OCI-M2 (cell line): ENCODE results near the gene NEU1.
"Not testable (repeated sequence)": the region's sequence is repeated elsewhere in the genome, so short reads cannot be mapped to it uniquely, and the experiment has no call there.

ENCODE experiments used
- DNase-seq: peaks from one replicate; lab custom pipeline; 2025; ENCODE audit not compliant: unreplicated experiment; lab: John Stamatoyannopoulos, UW

NEU1 gene

DNA sequence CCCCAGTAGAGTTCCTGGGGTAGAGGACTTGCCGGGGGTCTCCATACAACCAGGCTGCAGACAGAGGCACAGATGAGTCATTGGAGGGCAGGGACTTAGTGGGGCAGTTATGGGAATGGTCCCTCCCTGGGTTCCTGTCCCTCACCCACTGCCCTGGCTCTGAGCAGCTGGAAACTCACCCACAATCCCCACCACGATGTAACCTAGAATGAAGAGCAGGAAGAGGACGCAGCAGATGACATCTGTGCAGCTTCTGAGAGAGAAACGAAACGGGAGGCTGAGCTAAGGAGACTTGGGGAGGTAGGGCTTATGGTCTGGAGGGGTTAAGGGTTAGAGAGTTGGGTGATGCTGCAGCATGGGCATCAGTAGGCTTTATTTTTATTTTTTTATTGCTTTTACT is 13.3 kb upstream of the NEU1 start:
- DNase-seq = no peak

DNA sequence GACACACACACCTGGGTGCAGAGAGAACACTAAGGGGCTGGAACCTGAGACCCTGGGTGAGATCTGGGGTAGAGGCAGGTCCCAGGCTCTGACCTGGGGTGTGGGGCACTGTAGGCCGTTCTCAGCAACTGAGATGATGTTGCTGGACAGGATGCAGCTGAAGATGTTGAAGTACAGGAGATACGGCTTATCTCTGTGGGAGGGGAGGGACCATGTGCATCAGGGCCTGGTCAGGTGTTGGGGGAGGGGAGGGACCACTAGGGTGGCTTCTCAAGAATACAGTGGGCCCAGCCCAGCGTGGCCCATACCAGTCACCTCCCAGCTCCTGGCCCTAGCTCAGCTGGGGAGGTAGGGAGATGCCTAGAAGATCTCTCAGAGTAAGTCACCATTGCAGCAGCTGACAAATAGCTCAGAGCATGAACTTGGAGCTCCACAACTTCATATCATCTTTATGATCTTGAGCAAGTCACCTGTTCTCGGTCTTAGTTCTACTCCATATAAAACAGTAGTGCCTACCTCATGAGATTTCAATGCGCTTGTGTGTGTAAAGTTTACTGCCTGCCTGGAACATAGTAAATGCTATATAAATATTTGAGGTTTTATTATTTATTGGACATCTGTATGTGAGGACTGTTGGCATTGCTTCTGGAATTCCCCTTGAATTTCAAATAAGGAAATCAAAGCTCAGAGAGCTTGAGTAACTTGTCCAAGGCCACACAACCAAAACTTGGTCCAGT is 12.4 kb upstream of the NEU1 start:
- DNase-seq = no peak

DNA sequence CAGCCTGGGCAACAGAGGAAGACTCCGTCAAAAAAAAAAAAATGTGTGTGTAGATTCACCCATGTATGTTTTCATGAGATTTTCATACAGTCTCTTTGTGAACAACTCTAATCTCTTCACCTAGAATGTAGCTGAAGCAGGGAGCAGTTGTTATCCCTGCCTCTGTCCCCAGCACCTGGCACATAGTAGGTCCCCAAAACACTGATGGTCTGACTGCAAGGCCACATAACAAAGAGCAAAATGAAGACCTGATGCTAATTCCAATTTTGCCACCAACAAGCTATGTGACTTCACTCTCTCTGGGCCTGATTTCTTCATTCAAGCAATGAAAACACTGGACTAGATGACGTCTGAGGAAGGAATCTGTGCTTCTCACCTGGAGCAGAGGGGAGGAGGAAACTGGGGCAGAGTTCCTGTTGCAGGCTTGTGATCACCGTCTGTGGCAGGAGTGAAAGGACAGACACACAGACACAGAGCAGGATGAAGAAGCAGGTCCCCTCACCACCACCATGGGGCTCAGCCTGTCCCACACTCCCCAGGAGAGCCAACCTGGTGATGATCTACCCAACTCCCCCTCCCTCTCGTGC is 11.6 kb upstream of the NEU1 start:
- no peak for DNase-seq

DNA sequence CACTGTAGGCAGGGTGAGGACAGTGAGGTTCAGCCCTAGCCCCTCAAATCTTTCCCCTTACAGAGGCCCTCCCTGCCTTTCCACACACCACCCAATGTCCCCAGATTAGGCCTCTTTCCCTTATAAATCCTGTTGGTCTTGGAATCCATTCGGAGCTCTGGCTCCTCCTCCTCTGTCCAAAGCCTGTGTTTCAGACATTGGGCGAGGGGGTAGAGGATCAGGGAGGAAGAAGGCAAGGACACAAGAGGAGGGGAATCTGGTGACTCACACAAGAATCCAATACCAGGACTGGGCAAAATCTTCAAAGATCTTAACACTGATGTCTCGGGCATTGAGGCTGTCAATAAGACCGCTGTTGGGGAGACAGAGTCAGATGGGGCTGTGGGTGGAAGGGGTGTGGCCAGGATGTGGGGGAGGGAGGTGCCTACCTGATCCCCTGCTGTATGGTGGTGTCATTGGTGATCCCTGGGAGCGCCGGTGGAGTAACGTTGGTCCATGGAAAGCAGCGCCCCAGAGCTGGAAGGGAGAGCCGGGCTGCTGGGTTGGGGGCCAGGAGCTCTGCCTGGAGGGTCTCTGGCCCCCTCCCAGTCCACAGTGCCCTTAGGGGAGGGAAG is 8.5 kb upstream of the NEU1 start:
- DNase-seq = no peak

DNA sequence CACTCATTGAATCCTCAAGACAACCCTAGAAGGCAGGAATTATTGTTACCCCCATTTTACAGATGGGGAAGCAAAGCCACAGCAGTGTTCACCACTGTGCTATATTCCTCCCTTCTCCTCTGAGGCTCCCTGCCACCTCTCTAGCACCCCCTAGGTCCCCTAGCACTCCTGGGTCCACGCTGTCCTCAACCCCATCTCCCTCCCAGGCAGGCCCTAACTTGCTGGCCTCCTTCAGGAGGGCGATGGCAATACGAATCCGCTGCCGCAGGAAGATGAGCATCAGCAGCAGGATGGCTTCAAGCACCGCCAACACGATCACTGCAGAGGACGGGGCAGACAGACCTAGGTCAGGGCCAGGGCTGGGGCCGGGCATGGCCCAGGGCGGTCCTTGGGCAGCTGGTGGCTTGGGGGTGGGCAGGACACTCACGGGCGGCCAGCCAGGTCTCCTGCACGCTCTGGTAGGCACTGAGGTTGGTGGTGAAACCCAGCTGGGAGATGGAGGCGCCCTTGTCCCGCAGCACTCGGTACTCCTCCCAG is 7.8 kb upstream of the NEU1 start:
- no peak for DNase-seq

DNA sequence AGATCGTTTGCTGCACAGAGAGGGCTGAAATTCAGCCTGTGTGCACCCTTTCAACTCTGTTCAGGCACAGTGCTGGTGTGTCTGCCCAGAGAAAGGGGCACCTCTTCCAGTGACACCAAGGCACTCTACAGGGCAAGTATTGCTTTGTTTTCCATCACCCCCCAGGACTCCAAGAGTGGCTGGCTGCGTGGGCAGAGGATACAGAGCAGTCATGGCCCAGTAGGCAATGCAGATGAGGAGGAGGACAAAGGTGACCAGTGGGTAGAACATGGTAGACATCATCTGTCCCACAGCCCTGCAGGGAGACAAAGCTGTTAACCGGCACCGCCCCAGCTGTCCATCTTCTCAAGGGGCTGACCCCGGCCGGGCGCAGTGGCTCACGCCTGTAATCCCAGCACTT is 6.7 kb upstream of the NEU1 start:
- DNase-seq = no peak

DNA sequence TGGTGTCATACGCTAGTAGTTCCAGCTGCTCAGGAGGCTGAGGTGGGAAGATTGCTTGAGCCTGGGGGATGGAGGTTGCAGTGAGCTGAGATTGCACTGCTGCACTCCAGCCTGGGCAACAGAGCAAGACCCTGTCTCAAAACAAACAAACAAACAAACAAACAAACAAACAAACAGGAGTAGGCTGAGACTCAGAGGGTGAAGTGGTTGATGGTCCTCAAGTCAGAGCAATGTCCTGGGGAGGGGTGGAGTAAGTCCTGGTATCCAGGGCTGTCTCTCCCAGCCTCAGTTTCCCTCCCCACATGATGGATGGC is 6.0 kb upstream of the NEU1 start:
- not testable (repeated sequence) for DNase-seq

DNA sequence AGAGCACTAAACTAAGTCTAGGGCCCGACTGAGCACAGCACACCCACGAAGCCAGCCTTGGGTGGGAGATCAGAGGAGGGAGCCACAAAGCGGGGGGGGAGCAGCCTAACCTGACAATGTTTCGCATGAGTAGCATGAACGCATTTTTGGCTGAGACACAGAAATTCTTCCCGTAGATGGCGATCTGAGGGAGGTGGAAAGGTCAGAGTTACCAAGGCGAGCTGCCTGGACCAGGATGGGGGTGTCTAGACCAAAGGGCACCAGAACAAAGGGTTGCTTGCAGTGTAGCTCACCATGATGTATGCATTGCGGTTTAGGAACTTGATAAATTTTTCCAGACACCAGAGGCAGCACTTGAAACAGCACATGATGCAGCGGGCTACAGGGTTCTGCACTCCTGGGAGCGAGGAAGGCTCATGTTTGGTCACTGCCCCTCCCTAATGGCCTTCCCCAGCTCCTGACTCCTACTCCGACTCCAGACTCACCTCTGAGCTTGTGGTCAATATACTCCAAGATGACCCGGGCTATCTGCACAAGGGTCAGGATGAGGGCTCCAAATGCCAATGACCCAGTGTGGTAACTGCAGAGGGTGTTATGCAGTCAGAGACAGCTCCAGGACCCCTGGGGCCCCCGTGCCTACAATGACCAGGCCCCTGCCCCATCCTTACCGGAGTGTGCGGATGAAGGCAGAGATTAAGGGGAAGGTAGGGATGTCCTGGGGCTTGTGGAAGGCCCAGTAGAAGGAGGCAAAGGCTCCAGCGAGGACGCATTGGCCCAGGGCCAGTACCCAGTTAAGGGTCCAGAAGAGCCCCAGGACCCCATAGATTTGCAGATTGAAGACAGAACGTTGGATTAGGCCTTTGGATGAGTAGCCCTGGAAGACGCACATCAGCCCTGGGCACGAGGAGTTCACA is 2.8 kb upstream of the NEU1 start:
- DNase-seq = no peak

DNA sequence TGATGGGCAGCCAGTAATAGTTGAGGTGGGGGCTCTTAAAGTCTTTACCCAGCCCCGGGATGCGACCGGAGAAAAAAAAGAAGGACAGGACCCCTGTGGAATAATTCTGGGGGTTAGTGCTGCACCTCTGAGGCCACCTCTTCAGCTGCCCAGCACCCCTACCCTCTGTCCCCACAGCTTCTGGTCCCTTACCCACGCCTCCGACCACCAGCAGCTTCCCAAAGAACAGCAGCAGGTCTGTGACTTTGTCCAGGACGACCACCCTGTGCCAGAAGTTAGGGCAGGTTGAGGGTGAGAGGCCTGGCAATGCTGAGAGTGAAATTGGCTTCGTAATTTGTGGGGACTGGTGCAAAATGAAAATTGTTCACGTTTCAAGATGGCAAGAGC is 2.2 kb upstream of the NEU1 start:
- DNase-seq = no peak

DNA sequence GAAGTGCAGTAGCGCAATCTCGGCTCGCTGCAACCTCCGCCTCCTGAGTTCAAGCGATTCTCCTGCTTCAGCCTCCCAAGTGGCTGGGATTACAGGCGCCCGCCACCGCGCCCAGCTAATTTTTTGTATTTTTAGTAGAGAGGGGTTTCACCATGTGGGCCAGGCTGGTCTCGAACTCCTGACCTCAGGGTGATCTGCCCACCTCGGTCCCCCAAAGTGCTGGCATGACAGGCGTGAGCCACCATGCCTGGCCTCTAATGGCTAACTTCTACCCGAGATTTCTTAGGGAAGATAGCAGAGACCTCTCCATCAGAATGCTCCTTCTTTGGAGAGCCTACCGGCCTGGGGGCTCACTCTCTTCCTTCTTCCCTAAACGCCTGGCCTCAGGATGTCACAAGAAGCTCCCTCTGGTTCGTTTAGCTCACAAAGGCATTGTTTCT is 1.5 kb upstream of the NEU1 start:
- not testable (repeated sequence) for DNase-seq

DNA sequence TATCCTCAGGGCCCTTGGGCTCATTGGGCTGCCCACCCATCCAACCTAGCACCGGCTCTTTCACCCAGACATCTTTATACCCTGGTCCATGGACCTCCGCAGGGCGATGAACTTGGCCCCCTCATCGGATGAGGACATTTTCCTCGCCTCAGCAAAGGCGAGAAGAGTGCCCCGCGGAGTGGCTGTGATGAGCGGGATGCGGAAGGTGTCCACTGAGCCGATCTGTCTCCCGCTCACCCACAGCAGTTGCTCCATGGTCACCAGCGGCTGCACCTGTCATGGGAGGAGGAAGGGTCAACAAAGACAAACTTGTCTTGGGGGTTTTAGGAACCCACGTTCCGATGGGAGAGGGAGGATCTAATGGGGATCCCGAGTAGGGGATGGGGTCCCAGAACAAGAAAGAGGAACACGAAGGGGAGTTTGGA is 690 bp downstream of the NEU1 start:
- DNase-seq = no peak

DNA sequence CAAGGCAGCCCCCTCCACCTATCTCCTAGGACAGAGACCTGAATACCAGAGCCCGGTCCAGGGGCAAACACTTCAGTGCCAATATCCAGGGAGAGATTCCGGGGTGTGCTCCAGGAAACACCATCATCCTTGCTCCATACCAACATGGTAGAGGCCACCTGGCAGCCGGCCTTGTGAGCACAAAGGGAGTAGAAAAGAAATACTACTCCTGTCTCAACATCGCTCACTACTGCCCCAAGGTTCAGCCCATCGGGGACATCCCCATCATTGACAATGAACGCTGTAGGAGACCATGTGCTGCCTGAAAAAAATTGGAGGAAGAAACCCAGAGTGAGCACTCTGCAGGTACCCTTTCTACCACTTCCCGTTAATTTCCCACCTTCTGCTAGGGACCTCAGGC is 1.5 kb downstream of the NEU1 start:
- no peak for DNase-seq

DNA sequence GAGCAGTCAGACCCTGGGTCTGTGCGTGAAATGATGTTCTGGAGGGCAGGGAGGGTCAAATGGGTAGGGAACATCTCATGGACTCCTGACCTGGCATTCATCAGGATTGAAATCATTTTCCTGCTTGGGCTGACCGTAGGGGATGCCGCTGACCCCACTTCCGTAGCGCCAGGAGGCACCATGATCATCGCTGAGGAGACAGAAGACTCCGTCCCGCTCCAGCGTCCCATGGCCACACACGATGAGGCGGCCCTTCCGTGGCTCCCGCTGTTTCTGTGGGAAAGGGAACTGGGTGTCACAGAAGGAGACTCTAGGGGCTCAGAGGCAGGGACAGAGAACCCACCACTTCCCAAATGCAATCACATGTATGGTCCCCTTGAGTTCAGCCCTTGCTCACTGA is 2.3 kb downstream of the NEU1 start:
- DNase-seq = no peak

DNA sequence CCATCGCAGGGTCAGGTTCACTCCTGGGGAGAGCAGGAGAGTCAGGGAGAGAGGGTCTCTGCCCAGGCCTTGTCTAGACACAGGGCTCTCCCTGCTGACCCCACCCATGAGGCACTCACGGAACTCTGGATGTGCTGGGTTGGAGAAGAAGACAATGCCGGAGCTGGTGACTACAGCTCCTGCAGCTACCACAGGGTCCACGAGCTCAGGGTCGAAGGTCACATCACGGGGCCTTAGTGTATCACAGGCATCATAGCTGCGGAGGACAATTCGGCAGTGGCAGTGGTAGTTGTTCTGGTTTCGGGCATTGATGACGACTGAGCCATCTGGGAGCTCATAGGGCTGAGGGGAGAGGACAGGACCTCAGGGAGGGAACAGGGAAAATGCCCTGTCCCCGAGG is 2.7 kb downstream of the NEU1 start:
- DNase-seq = no peak

DNA sequence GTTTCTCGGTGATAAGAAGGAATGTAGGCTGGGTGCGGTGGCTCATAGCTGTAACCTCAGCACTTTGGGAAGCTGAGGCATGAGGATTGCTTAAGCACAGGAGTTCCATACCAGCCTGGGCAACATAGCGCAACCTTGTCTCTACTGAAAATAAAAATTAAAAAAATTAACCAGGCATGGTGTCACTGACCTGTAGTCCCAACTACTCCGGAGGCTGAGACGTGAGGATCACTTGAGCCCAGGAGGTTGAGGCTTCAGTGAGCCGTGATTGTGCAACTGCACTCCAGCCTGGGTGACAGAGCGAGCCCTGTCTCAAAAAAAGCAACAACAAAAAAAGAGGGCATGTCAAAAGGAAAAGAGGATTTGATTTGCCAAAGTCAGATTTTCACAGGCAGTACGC is 3.9 kb downstream of the NEU1 start:
- DNase-seq = no peak

DNA sequence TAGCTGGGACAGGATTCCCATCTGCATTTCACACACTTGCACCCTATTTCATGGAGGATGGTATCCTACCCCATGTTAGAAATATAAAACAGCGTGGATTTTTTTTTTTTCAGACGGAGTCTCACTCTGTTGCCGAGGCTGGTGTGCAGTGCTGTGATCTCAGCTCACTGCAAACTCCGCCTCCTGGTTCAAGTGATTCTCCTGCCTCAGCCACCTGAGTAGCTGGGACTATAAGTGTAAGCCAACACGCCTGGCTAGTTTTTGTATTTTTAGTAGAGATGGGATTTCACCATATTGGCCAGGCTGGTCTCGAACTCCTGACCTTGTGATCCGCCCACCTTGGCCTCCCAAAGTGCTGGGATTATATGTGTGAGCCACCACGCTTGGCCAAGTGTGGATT is 4.8 kb downstream of the NEU1 start:
- DNase-seq = not testable (repeated sequence)

DNA sequence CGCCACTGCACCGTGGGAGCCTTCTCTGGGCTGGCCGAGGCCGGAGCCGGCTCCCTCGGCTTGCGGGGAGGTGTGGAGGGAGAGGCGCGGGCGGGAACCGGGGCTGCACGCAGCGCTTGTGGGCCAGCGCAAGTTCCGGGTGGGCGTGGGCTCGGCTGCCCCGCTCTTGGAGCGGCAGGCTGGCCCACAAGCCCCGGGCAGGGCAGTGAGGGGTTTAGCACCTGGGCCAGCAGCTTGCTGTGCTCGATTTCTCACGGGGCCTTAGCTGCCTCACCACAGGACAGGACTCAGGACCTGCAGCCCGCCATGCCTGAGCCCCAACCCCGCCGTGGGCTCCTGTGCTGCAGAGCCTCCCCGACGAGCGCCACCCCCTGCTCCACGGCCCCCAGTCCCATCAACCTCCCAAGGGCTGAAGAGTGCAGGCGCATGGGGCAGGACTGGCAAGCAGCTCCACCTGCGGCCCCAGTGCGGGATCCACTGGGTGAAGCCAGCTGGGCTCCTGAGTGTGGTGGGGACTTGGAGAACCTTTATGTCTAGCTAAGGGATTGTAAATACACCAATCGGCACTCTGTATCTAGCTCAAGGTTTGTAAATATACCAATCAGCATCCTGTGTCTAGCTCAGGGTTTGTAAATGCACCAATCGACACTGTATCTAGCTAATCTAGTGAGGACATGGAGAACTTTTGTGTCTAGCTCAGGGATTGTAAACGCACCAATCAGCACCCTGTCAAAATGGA is 10.5 kb downstream of the NEU1 start:
- DNase-seq = not testable (repeated sequence)

DNA sequence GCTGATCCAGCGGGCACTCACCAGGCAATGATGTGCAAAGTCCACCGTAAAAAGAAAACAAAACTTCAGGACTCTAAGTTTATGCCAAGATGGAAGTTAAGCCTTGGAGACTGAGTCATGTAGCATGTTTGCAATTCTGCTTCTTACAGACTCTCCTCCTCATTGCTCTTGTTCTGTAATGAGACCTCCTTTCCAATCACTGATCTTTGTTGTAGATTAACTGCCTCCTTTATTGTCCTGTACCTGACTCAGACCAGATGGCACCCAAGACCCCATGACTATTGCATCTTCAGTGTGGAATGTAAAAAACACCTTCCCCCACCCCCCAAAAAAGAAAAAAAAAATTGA is 11.2 kb downstream of the NEU1 start:
- no peak for DNase-seq

DNA sequence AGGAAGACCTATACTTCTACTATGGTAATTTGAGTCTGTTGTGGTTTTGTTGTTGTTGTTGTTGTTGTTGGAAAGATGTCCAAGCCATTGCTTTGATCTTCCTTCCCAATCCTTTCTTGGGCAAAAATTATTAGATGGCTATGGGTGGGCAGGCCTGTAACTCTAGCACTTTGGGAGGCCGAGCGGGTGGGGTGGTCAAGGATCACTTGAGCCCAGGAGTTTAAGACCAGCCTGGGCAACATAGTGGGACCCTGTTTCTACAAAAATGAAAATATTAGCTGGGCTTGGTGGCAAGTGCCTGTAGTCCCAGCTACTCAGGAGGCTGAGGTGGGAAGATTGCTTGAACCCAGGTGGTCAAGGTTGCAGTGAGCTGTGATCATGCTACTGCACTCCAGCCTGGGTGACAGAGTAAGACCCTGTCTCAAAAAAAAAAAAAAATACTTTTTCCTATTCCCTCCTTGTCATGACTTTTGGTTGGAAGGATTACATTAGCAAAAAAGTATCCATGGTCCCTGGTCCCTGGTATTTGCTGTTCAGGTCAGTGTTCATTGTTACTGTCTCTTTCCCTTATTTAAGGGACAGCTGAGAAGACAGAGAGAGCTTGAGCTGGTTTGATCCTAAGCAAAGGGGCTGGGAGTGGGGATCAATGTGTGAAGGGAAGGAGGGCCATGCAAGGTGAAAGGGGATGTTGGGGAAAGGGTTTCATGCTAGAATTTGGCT is 11.7 kb downstream of the NEU1 start:
- no peak for DNase-seq

DNA sequence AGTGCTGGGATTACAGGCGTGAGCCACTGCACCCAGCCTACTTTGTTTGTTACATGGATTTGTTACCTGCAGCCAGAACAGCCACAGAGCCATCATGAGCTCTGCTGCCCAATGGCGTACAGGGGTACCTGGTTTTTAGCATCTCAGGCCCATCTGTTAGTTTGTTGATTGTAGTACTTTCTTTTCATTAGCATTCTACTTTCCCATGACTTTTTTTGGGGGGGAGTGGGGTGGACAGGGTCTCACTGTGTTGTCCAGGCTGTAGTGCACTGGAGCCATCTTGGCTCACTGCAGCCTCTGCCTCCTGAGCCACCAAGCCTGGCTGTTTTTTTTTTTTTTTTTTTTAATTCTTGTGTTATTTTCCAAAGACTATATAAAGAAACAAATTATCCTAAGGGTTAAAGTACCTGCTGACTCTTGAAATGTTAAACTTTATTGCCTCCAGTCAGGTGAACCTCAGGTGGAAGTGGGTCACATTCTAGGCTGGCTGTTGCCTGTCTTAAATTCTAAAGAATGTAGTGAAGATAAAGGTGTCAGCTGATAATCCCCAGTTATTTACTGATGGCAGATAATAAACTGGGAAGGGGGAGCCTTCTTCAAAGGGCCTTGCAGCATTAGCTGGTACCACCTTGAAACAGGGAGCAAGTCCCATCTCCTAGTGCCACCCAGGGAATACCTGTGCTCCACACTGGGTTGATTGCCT is 15.2 kb downstream of the NEU1 start:
- DNase-seq = no peak
